ENCODE data around the gene HDAC8.

DNA sequence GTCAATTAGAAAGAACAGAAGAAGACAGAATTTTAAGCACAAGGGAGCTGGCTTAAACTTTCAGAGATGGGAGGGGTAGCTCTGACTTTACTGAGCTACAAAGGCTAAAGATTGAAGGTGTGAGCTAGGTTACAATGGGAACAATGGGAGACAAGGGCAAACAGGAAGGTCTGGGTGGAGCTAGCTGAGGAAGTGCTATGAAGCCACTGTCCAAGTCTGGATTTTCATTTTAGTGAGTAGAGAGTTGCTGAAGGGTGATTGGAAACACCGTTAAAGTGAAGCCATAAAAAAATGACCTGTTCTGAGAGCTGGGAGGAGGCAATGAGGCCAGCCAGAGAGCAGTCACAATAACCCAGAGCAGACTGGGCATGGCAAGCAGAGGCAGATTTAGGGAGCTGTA lies 162.7 kb downstream of the HDAC8 start:
- TF ChIP-seq, protein P1, sequence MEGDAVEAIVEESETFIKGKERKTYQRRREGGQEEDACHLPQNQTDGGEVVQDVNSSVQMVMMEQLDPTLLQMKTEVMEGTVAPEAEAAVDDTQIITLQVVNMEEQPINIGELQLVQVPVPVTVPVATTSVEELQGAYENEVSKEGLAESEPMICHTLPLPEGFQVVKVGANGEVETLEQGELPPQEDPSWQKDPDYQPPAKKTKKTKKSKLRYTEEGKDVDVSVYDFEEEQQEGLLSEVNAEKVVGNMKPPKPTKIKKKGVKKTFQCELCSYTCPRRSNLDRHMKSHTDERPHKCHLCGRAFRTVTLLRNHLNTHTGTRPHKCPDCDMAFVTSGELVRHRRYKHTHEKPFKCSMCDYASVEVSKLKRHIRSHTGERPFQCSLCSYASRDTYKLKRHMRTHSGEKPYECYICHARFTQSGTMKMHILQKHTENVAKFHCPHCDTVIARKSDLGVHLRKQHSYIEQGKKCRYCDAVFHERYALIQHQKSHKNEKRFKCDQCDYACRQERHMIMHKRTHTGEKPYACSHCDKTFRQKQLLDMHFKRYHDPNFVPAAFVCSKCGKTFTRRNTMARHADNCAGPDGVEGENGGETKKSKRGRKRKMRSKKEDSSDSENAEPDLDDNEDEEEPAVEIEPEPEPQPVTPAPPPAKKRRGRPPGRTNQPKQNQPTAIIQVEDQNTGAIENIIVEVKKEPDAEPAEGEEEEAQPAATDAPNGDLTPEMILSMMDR (IDR thresholded peaks at IDR 0.05) = no peak
- TF ChIP-seq ZNF302 (CRISPR knock-in tag; IDR thresholded peaks at IDR 0.05) (no peak), USF2 (IDR thresholded peaks at IDR 0.05) (no peak), RFX5 (IDR thresholded peaks at IDR 0.05) (no peak), ZFP36 (IDR thresholded peaks at IDR 0.05; ENCODE audit: borderline replicate concordance, partially characterized antibody) (no peak), RAD21 (conservative IDR thresholded peaks at IDR 0.05 in 1 of 2, IDR thresholded peaks at IDR 0.05 in 1 of 2) (no peak), POLR2A (IDR thresholded peaks at IDR 0.05; ENCODE audit: low read length) (no peak), SMC3 (IDR thresholded peaks at IDR 0.05) (no peak)
- TF ChIP-seq, protein P2, sequence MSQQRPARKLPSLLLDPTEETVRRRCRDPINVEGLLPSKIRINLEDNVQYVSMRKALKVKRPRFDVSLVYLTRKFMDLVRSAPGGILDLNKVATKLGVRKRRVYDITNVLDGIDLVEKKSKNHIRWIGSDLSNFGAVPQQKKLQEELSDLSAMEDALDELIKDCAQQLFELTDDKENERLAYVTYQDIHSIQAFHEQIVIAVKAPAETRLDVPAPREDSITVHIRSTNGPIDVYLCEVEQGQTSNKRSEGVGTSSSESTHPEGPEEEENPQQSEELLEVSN (IDR thresholded peaks at IDR 0.05; ENCODE audit: borderline replicate concordance, low read depth) = no peak

Measured in A549 (cell line).